Thyroid gland (tissue), 4 donors: ENCODE measurements around the gene ATOSA.

ENCODE experiments used
- CTCF ChIP-seq, 6 experiments: fragments of 200-600 bp in 3 of 6; fragments of 450-650 bp in 3 of 6; sonication (generic) in 3 of 6; IDR thresholded peaks; one replicate each; pipeline ENCODE4 v1.5.1; 2016 to 2019; ENCODE audit warnings: antibody characterized with exemption in 6 of 6, mild to moderate bottlenecking in 2 of 6, inconsistent platforms in 1 of 6, moderate library complexity in 1 of 6
- POLR2A ChIP-seq, 2 donors: fragments of 450-650 bp; IDR thresholded peaks; one replicate each; pipeline ENCODE4 v1.6.1; 2017; ENCODE audit warnings: antibody characterized with exemption in 2 of 2, mild to moderate bottlenecking in 2 of 2, moderate library complexity in 1 of 2

GRCh38 chr15:52651114-52651513 is 28.1 kb downstream of the ATOSA start:
- TF ChIP-seq CTCF (IDR thresholded peaks at IDR 0.05) (no peak), POLR2A (IDR thresholded peaks at IDR 0.05) (no peak)
